Neural cell (in vitro differentiated cells): ENCODE data around the gene RFC3.

Source experiments
- CTCF ChIP-seq: fragments of 450-650 bp; IDR thresholded peaks from 2 replicates; pipeline ENCODE4 v1.5.1; 2014; ENCODE audit warnings: antibody characterized with exemption, mild to moderate bottlenecking, moderate library complexity; ENCODE audit not compliant: poor library complexity, severe bottlenecking
- EP300 ChIP-seq: fragments of 450-650 bp; conservative IDR thresholded peaks from 2 replicates; pipeline ENCODE4 v1.6.1; 2014; ENCODE audit warnings: antibody characterized with exemption, mild to moderate bottlenecking, moderate library complexity; ENCODE audit not compliant: poor library complexity, severe bottlenecking
- EZH2 ChIP-seq: fragments of 200-600, 300-800 bp; shearing (Covaris generic), sonication (generic); IDR thresholded peaks from 2 replicates; pipeline ENCODE4 v1.6.1; 2014; ENCODE audit warnings: antibody characterized with exemption, low read length, borderline replicate concordance, mild to moderate bottlenecking; ENCODE audit not compliant: insufficient read depth, poor library complexity, severe bottlenecking
- RAD21 ChIP-seq: fragments of 450-650 bp; conservative IDR thresholded peaks from 2 replicates; pipeline ENCODE4 v1.6.1; 2014; ENCODE audit warnings: antibody characterized with exemption, mild to moderate bottlenecking, moderate library complexity
- REST ChIP-seq: IDR thresholded peaks from 2 replicates; pipeline ENCODE4 v1.6.1; 2012; ENCODE audit warnings: borderline replicate concordance
- TAF1 ChIP-seq: IDR thresholded peaks from 2 replicates; pipeline ENCODE4 v1.6.1; 2012; ENCODE audit warnings: low read depth

GRCh38 chr13:33865945-33866344, 48.0 kb downstream of the RFC3 start:
- no peak for TF ChIP-seq CTCF
- TF ChIP-seq RAD21: no peak
- TF ChIP-seq TAF1: no peak
- no peak for TF ChIP-seq EP300
- TF ChIP-seq EZH2: no peak
- no peak for TF ChIP-seq REST
